DOHH2 (cell line): ENCODE measurements around the gene IL17REL.

Experiments
- EZH2phosphoT487 ChIP-seq: fragments of 200-600 bp; sonication (generic); IDR thresholded peaks from 2 replicates; pipeline ENCODE4 v1.6.1; 2017; ENCODE audit warnings: borderline replicate concordance, mild to moderate bottlenecking, antibody characterized with exemption, low read length, moderate library complexity, mixed read lengths
- TF ChIP-seq, protein P1 (sequence below): fragments of 200-600 bp; sonication (generic); IDR thresholded peaks from one replicate; pipeline ENCODE4 v1.5.1; 2014; ENCODE audit warnings: antibody characterized with exemption, mild to moderate bottlenecking, low read depth, low read length; ENCODE audit not compliant: poor library complexity, severe bottlenecking

DNA sequence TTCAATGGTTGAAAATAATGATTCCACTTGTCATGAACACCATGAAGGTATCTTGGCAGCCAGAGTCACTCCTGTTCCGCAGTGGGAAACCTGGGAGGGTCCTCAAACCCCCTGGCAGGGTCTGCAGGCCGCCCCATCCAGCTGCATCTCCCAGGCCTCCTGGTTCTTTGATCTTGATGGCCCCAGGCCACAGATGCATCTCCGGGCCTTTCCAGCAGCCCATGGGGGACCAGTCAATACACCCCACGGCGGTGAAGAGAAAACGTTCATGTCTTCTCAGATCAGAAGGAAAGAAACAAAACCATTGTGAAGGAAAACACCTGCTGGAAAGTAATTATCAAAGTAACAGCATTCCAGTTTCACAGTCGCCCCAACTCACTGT, 47.3 kb upstream of the IL17REL start:
- TF ChIP-seq, protein P1, sequence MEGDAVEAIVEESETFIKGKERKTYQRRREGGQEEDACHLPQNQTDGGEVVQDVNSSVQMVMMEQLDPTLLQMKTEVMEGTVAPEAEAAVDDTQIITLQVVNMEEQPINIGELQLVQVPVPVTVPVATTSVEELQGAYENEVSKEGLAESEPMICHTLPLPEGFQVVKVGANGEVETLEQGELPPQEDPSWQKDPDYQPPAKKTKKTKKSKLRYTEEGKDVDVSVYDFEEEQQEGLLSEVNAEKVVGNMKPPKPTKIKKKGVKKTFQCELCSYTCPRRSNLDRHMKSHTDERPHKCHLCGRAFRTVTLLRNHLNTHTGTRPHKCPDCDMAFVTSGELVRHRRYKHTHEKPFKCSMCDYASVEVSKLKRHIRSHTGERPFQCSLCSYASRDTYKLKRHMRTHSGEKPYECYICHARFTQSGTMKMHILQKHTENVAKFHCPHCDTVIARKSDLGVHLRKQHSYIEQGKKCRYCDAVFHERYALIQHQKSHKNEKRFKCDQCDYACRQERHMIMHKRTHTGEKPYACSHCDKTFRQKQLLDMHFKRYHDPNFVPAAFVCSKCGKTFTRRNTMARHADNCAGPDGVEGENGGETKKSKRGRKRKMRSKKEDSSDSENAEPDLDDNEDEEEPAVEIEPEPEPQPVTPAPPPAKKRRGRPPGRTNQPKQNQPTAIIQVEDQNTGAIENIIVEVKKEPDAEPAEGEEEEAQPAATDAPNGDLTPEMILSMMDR = no peak
- no peak for TF ChIP-seq EZH2phosphoT487
